PC-3 (cell line): ENCODE results near the gene RSAD2. TPM values are rescaled to one million over a fixed set of nuclear protein-coding genes. Genes with fewer than 3 reads are reported as not detected.
"Not testable (repeated sequence)": the region's sequence is repeated elsewhere in the genome, so short reads cannot be mapped to it uniquely, and the experiment has no call there.

Experiments used
- ATAC-seq: fragments of 200-7000 bp; cut with Tn5 transposase; 2 replicates; pipeline ENCODE4 v1.9.1; 2020; ENCODE audit warnings: mild to moderate bottlenecking, moderate library complexity
- BruUV-seq: library from RNA; stranded (reverse); fragments of 400-500 nt; replicated peaks from 2 replicates; lab custom pipeline; 2021; lab: Mats Ljungman, UMichigan
- CTCF ChIA-PET: fragments of 300-600 bp; sonication (Branson Sonifier 250); formaldehyde crosslinking; loops from one replicate; lab custom pipeline; 2022; ENCODE audit warnings: antibody characterized with exemption; lab: Charles Lee
- POLR2A ChIA-PET: fragments of 300-600 bp; sonication (Branson Sonifier 250); formaldehyde crosslinking; loops from one replicate; lab custom pipeline; 2022; ENCODE audit warnings: antibody characterized with exemption; ENCODE audit not compliant: unreplicated experiment; lab: Charles Lee
- DNase-seq: peaks from one replicate; pipeline ENCODE4 v3.0.0-alpha.2; 2015
- H2AFZ ChIP-seq: fragments of 300-600 bp; sonication (generic); 2 replicates; pipeline ENCODE4 v1.6.0; 2016; ENCODE audit warnings: antibody characterized with exemption, low read length
- H3F3A ChIP-seq: fragments of 300-600 bp; sonication (generic); one replicate; pipeline ENCODE4 v1.6.0; 2017; ENCODE audit warnings: antibody characterized with exemption, low read length, control low read depth, mild to moderate bottlenecking; ENCODE audit not compliant: unreplicated experiment
- H3K27ac ChIP-seq: fragments of 300-600 bp; sonication (generic); 2 replicates; pipeline ENCODE4 v1.5.1; 2016; ENCODE audit warnings: mild to moderate bottlenecking, low read length
- H3K27me3 ChIP-seq: fragments of 300-600 bp; sonication (generic); 2 replicates; pipeline ENCODE4 v1.6.1; 2016; ENCODE audit warnings: low read length, mixed read lengths
- H3K36me3 ChIP-seq: fragments of 300-600 bp; sonication (generic); 2 replicates; pipeline ENCODE4 v1.6.1; 2016; ENCODE audit warnings: low read depth, mixed run types, low read length, mixed read lengths
- H3K4me1 ChIP-seq: fragments of 300-600 bp; sonication (generic); 2 replicates; pipeline ENCODE4 v1.5.1; 2016; ENCODE audit warnings: low read length; ENCODE audit not compliant: insufficient read depth
- H3K4me2 ChIP-seq: fragments of 300-600 bp; sonication (generic); 2 replicates; pipeline ENCODE4 v1.6.0; 2016; ENCODE audit warnings: low read length
- H3K4me3 ChIP-seq: fragments of 300-600 bp; sonication (generic); 2 replicates; pipeline ENCODE4 v1.5.1; 2016; ENCODE audit warnings: mild to moderate bottlenecking, low read length, mixed read lengths
- H3K79me2 ChIP-seq: fragments of 300-600 bp; sonication (generic); 2 replicates; pipeline ENCODE4 v1.6.1; 2017; ENCODE audit warnings: low read length, mixed read lengths
- H3K9ac ChIP-seq: fragments of 300-600 bp; sonication (generic); 2 replicates; pipeline ENCODE4 v1.6.0; 2016; ENCODE audit warnings: mild to moderate bottlenecking, low read length
- H3K9me2 ChIP-seq: fragments of 300-600 bp; sonication (generic); replicated peaks from 2 replicates; pipeline ENCODE4 v1.6.1; 2016; ENCODE audit warnings: mixed run types, low read length, mixed read lengths
- H3K9me3 ChIP-seq: fragments of 300-600 bp; sonication (generic); 2 replicates; pipeline ENCODE4 v1.6.1; 2016; ENCODE audit warnings: low read length, mixed read lengths
- H4K20me1 ChIP-seq: fragments of 300-600 bp; sonication (generic); 2 replicates; pipeline ENCODE4 v1.6.1; 2016; ENCODE audit warnings: low read length, mixed read lengths
- EZH2 ChIP-seq: fragments of 300-600 bp; sonication (generic); IDR thresholded peaks from one replicate; pipeline ENCODE4 v1.6.1; 2017; ENCODE audit warnings: antibody characterized with exemption, mild to moderate bottlenecking, low read length; ENCODE audit not compliant: unreplicated experiment
- EZH2phosphoT487 ChIP-seq: fragments of 300-600 bp; sonication (generic); IDR thresholded peaks from 2 replicates; pipeline ENCODE4 v1.6.1; 2018; ENCODE audit warnings: mild to moderate bottlenecking, antibody characterized with exemption, low read length, borderline replicate concordance
- intact Hi-C: fragments of 100-400 bp; cut with micrococcal nuclease; formaldehyde crosslinking; loops from 2 replicates; pipeline ENCODE4 v1.9.0; 2023
- total RNA-seq: library from RNA; depleted of rRNA; stranded (reverse); fragments of >200 nt; gene quantifications from 2 replicates; pipeline ENCODE4 v1.2.3, GENCODE V29; 2014
- TF ChIP-seq, protein P1 (sequence below): fragments of 300-600 bp; sonication (generic); conservative IDR thresholded peaks from 2 replicates; pipeline ENCODE4 v1.5.1; 2017; ENCODE audit warnings: antibody characterized with exemption, low read depth, mild to moderate bottlenecking, low read length

Gene RSAD2
- total RNA-seq, 1 experiment from 2014 or later: 2.1 TPM

GRCh38 chr2:6893876-6894482 is 16.4 kb downstream of the RSAD2 start:
- ChIA-PET POLR2A (interaction anchor here (0.5 kb wide), 1 partner anchor 329 kb away, joined by 11 read pairs; no protein-coding TSS in a partner anchor), CTCF (no interaction called here)
- Histone ChIP-seq H3K4me1 (no peaks in the 10 kb centered on the region), H3K27me3 (no peaks in the 10 kb centered on the region), H3K36me3 (no peaks in the 10 kb centered on the region), H3K27ac (no peak overlapping the region), H3F3A (no peaks in the 10 kb centered on the region), H3K4me2 (no peak overlapping the region), H3K9ac (no peak overlapping the region), H4K20me1 (no peaks in the 10 kb centered on the region), H3K9me2 (no peaks in the 10 kb centered on the region), H3K79me2 (no peaks in the 10 kb centered on the region), H2AFZ (no peak overlapping the region), H3K9me3 (no peaks in the 10 kb centered on the region), H3K4me3 (no peak overlapping the region)
- TF ChIP-seq EZH2phosphoT487 (no peak), EZH2 (no peak)
- TF ChIP-seq, protein P1, sequence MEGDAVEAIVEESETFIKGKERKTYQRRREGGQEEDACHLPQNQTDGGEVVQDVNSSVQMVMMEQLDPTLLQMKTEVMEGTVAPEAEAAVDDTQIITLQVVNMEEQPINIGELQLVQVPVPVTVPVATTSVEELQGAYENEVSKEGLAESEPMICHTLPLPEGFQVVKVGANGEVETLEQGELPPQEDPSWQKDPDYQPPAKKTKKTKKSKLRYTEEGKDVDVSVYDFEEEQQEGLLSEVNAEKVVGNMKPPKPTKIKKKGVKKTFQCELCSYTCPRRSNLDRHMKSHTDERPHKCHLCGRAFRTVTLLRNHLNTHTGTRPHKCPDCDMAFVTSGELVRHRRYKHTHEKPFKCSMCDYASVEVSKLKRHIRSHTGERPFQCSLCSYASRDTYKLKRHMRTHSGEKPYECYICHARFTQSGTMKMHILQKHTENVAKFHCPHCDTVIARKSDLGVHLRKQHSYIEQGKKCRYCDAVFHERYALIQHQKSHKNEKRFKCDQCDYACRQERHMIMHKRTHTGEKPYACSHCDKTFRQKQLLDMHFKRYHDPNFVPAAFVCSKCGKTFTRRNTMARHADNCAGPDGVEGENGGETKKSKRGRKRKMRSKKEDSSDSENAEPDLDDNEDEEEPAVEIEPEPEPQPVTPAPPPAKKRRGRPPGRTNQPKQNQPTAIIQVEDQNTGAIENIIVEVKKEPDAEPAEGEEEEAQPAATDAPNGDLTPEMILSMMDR: no peak
- no peak for ATAC-seq
- intact Hi-C loops: no loop called here
- no TSS peak for BruUV-seq
- DNase-seq: no peak

DNA sequence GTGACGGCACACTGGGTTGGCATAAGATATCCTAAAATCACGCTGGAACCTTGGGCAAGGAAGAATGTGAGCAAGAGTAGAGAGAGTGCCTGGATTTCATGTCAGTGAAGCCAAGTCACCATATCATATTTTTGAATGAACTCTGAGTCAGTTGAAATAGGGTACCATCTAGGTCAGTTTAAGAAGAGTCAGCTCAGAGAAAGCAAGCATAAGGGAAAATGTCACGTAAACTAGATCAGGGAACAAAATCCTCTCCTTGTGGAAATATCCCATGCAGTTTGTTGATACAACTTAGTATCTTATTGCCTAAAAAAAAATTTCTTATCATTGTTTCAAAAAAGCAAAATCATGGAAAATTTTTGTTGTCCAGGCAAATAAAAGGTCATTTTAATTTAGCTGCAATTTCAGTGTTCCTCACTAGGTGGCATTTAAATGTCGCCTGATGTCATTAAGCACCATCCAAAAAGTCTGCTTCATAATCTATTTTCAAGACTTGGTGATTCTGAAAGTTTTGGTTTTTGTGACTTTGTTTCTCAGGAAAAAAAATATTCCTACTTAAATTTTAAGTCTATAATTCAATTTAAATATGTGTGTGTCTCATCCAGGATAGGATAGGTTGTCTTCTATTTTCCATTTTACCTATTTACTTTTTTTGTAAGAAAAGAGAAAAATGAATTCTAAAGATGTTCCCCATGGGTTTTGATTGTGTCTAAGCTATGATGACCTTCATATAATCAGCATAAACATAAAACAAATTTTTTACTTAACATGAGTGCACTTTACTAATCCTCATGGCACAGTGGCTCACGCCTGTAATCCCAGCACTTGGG is 19.6 kb downstream of the RSAD2 start:
- Histone ChIP-seq H3K9me3 (no peaks in the 10 kb centered on the region), H3K27me3 (no peaks in the 10 kb centered on the region), H3K79me2 (no peaks in the 10 kb centered on the region), H3K36me3 (no peaks in the 10 kb centered on the region), H3K9me2 (no peaks in the 10 kb centered on the region), H3K4me3 (no peak overlapping the region), H4K20me1 (no peaks in the 10 kb centered on the region), H3K27ac (no peak overlapping the region), H3K9ac (no peak overlapping the region), H3F3A (no peaks in the 10 kb centered on the region), H2AFZ (no peak overlapping the region), H3K4me2 (no peak overlapping the region), H3K4me1 (no peaks in the 10 kb centered on the region)
- CTCF ChIA-PET: interaction anchor here (0.7 to 1.2 kb wide), 8 partner anchors 22 to 1829 kb away, joined by 3 to 6 read pairs (median 4); no protein-coding TSS in a partner anchor
- BruUV-seq: no TSS peak
- TF ChIP-seq EZH2phosphoT487 (no peak), EZH2 (no peak)
- TF ChIP-seq, protein P1: peak; percentile 84
- POLR2A ChIA-PET: no interaction called here
- peak; percentile 56 for ATAC-seq
- peak; percentile 72 for DNase-seq
- intact Hi-C loops: loop anchor here (1.0 to 2.0 kb wide), 3 partner anchors 16 to 188 kb away; no protein-coding TSS in a partner anchor

GRCh38 chr2:6902581-6902980 is 25.0 kb downstream of the RSAD2 start:
- H3K27ac ChIP-seq, ATAC-seq, H3K4me2 ChIP-seq, H2AFZ ChIP-seq, H3K9me3 ChIP-seq, H3K4me3 ChIP-seq, H3K27me3 ChIP-seq, H3K4me1 ChIP-seq, H3F3A ChIP-seq, H3K79me2 ChIP-seq, H3K9me2 ChIP-seq, POLR2A ChIA-PET, H4K20me1 ChIP-seq, intact Hi-C loops, DNase-seq, H3K9ac ChIP-seq, BruUV-seq, H3K36me3 ChIP-seq: not testable (repeated sequence)
- CTCF ChIA-PET: interaction anchor here (0.6 kb wide), 1 partner anchor 523 kb away, joined by 3 read pairs; no protein-coding TSS in a partner anchor
